Fibroblast of gingiva (primary cell): Measurements from ENCODE around the gene PDXP.

Experiments
- DNase-seq: peaks from one replicate; pipeline ENCODE4 v3.0.0-alpha.2; 2011; ENCODE audit warnings: low read depth

PDXP gene

DNA sequence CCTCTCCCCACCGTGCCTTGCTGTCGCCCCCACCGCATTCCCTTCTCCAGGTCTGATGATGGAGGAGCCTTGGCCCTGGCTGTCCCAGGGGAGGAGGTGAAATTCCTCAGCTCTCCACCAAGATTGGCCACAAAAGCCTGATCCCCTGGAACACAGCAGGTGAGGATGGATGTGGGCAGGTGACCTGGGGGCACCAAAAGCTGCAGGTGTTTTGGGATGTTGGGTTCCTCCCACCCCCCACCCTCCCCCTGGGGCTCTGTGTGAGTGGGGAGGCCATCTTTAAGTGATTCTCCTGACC lies 39.0 kb downstream of the PDXP start:
- no peak for DNase-seq

DNA sequence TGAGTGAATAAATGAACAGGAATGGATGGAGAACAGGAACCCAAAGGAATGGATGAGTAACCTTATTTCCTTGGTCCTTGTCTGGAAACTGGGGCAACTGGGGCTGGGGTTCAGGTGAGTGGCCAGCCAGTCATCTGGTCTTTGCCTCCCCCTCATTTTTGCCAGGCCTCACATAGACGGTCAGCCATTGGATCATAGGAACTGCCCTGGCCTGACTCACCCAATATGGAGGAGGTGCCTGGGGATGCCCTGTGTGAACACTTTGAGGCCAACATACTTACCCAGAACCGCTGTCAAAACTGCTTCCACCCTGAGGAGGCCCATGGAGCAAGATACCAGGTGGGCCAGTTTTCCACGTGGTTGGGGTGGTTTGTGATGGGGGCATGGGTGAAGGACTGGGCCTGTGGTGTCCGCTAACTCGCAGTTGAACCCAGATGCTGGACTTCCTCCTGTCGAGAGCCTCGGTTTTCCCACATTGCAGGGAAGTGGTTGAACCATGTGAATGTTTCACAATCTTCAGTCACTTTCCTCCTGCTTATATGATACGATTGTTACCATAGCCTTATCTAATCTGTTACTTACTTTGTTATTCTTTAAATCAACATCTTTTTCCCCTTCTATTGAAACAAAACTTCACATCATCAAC lies 42.7 kb downstream of the PDXP start:
- no peak for DNase-seq

DNA sequence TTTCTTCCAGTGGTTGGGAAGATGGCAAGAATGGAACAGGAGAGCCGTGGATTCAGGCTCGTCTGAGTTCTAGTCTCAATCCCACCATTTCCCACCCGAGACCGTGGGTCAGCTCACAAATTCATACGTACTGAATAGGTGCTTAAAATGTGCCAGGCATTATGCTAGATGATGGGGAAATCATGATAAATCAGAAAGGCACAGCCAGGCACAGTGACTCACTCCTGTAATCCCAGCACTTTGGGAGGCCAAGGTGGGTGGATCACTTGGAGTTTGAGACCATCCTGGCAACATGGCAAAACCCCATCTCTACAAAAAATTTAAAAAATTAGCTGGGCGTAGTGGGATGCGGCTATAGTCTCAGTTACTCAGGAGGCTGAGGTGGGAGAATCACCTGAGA lies 45.4 kb downstream of the PDXP start:
- DNase-seq = no peak

DNA sequence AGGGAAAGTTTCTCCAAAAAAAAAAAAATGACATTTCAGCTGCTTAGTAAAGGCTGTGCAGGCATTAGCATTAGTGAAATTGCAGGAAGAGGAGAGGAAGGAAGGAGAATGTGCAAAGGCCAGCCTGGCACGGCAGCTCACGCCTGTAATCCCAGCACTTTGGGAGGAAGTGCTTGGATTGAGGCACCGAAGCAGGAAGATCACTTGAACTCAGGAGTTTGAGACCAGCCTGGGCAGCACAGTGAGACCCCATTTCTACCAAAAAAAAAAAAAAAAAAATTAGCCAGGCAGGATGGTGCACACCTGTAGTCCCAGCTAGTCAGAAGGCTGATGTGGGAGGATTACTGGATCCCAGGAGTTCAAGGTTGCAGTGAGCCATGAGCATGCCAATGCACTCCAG lies 46.1 kb downstream of the PDXP start:
- DNase-seq = no peak

DNA sequence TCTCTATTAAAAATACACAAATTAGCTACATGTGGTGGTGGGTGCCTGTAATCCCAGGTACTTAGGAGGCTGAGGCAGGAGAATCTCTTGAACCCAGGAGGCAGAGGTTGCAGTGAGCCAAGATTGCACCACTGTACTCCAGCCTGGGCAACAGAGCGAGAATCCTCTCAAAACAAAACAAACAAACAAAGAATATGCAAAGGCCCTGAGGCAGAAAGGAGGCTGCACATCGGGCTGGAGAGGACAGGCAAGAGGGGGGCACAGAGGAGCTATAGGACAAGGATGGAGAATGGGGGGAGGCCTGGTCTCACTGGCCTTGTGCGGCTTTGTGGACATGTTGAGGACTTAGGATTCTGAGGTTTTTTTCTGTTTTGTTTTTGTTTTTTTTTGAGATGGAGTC lies 46.7 kb downstream of the PDXP start:
- no peak for DNase-seq

DNA sequence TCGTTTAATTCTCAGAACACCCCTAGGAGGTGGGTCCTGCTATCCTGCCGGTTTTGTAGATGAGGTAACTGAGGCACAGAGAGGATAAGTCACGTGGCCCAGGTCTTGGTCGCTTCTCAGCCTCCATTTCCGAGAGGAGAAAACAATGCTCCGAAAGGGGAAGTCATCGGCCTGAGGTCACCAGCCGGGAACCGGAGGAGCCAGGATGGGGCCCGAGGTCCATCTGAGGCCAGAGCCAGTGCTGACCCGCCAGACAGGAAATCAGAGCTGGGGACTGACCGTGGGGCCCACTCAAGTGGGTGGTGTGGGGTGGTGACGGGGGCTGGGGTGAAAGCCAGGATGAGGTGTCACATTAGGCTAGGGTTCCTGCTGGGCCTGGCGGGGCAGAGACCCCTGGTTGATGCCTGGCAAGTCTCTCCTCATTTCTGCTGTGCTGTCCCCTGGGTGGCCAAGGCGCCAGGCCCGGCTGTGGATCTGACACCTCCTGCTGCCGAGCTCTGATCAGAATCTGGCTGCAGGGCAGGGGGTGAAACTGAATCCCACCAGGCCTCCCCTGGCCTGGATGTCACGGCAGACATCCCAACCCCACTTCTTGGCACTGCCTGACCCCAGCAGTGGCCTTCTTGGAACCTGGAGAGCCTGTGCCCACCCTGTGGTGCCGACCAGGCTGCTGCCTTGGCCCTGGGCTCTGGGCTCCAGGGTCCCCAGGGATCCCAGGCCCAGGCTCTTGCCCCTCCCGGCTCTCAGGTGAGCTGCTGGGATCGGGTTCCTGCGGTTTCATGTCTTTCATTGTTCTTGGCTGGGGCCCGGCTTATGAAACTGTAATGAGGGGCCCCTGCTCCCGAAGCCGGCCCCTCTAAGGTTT lies 50.3 kb downstream of the PDXP start:
- no peak for DNase-seq

DNA sequence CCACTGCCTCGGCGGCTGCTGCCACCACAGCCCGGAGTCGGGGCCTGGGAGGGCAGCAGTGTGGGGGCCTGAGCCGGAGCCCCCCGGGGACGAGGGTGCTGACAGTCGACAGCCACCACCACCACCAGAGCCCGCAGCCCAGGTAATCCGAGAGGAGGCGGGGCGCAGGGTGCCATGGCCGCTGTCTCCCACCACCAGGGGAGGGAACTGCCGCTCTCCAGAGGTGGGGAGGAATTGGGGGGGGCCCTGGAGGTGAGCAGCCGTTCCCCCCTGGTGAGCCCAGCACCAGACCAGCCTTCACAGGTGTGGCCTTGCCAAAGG lies 50.9 kb downstream of the PDXP start:
- DNase-seq = no peak

DNA sequence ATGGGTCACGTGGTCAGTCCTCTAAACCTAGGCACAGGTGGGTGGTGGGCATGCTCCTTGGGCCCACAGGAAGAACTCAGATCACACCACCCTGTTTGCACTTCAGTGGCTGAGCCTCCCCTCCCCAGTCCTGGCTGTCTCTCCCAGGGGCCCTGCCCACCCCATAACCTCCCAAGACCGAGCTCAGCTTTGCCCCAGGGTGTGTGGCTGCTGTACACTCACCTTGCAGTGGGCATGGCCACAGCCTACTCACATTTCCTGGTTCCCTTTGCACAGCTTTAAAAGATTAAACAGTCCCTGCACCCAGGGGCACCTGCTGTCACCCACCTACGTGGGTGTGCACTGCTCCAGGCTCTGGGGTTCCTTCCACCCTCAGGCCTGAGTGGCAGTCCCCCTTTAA lies 52.2 kb downstream of the PDXP start:
- DNase-seq = no peak

DNA sequence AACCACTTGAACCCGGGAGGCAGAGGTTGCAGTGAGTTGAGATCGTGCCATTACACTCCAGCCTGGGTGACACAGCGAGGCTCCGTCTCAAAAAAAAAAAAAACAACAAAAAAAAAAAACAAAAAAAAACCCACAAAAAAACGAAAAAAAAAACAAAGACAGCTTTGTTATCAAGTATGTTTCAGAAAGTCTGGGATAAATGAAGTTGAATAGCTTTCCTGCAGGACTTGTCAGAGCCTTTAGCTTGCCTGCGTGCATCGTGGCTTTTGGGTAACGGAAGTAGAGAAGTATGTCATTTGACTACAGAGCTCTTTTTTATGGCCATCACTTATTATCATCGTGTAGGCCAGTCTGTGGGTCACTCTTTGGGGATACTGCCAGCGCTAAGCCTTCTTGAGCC lies 53.0 kb downstream of the PDXP start:
- no peak for DNase-seq

DNA sequence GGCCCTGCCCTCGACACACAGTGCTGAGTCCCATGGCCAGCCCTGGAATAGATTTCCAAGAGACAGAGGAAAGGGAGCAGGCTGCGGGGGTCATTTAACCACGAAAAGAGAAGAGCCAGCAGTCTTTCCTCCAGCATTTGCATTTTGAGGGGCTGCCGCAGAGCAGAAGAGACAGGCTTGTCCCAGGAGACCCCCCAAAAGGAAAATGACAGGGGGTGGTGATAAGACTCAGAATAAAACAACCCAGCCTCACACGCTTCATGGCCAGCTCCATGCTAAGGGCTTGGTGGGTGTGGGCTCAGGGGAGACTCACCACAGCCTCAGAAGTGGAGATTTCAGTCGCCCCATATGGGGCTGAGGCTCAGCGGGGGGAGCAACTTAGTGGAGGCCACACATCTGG lies 55.2 kb downstream of the PDXP start:
- DNase-seq = no peak

DNA sequence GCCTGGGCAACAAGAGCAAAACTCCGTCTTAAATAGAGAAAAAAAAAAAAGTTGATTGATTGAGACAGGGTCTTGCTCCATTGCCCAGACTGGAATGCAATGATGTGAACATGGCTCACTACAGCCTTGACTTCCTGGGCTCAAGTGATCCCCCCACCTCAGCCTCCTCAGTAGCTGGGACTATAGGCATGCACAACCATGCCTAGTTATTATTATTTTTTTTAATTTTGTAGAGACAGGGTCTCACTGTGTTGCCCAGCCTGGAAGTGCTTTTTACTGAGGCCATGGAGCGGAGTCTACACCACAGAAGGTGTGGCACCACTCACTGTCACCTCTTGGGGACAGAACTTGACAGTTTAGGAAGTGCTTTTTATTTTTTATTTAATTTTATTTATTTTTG lies 56.1 kb downstream of the PDXP start:
- no peak for DNase-seq

DNA sequence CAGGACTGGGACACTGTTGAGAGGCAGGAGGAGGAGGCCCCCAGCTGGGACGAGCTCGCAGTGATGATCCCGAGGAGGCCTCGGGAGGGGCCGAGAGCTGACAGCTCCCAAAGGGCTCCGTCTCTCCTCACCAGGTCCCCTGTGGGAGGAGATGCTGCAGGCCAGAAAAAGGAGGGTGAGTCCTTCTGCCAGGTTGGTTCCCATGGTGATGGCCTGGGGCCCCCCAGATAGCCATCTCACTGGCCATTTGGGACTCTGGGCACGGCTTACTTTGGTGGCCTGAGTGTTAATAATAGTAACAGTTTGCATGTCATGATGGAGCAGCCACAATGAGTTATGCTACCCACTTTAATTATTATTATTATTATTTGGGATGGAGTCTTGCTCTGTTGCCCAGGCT lies 57.2 kb downstream of the PDXP start:
- no peak for DNase-seq
